NCI-H2171 (cell line): Measurements from ENCODE around the gene SLC6A1.

Experiments used
- DNase-seq: peaks from one replicate; lab custom pipeline; 2025; lab: John Stamatoyannopoulos, UW

Gene SLC6A1

DNA sequence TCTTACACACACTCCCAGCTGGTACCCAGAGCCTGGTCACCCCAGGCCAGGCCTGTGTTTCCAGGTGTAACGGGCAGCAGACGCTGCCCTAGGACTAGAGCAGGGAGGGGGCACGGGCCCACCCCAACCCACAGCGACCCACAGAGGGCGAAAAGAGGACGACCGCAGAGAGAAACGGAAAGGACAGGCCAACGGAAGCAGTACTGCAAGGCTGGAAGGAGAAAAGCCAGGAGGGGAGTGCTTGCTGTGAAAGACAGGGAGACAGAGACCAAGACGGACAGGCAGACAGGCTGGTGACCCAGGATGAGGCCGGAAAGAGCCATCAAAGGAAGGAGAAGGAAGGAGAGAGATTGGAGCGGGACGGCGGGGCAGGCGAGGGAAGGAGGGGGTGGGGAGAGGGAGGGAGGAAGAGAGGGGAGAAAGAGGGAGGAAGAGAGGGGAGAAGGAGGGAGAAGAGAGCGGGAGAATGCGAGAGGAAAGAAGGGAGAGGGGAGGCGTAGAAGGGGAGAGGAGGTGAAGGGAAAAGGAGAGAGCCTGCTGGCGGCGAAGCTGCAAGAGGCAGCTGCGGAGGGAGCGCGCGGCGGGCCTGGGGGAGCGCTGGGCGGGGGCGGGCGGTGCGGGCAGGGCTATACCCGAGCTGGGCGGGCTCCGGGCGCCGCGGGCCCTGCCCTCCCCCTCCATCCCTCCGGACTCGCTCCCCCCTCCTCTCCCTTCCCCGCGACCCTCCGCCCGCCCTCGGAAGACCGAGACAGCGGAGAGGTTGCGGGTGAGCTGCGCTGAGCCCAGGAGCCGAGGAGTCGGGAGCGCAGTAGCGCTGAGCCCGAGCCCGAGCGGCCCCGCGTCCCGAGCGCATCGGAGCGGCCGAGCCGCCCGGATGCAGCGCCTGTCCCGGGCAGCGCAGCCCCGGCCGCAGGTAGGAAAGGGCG lies at the start of gene SLC6A1:
Gene SLC6A1, plus strand, starts transcription at position 732 of the 926 bp plus-strand sequence. CDS start 24,464 bp downstream, outside the sequence.
- no peak for DNase-seq

DNA sequence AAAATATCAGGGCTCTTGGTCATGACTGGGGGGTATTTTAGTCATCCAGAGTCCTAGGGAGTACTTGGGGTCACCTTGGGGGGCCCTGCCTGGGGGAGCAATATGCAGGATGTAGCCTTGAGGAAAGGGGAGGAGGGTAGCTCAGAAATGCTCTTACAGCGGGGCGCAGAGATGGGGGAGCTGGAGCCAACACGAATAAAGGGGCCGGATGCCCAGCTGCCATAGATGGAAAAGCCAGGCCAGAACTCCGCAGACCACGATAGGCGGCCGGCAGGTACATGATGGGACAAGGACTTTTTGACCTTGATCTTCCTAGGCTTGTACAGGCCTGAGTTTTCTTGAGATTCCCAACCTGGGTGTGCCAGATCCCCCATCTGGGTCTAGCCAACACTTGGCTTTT lies 47.7 kb upstream of the SLC6A1 start:
- DNase-seq: no peak

DNA sequence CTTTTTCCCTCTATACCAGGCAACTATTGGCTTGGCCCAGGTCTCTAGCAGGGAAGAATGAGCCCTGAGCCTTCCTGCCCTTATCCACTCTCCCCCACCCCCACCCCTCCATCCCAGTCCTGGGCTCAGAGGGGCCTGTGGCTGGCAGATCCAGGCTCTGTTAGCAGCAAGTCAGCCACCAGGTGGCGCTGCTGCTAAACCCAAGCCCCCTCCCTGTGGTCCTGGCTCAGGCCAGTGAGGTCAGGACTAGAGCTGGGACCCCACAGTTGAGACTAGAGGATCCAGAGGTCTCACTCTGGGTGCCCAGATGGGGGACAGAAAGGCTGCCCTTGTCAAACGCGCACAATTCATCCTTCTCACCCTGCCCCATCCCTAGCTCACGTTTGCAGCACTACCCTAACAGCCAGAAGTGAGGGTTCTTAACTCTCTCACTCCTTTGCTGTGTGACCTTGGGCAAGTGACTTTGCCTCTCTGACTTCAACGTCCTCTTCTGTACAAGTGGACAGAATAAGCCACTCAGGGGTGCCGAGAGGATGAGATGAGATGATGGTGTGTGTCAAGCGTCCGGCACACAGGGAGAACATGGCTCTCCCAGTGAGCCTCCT lies 46.8 kb upstream of the SLC6A1 start:
- DNase-seq: no peak

DNA sequence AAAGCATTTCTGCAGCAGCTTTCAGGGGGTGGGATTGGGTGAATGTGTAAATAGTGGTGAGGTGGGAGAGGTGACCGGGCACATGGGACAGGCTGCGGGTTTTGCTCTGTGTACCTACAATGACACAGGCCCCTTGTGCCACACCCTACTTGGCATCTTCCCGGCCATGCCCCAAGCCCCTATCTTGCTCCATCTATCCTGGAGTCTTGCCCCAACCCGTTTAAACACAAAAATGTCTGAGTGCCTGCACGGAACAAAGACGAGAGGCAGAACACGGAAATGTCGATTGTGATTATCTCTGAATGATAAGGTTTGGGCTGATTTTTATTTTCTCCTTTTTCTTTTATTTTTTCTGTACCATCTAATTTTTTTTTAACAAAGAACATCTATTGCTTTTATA lies 46.0 kb upstream of the SLC6A1 start:
- no peak for DNase-seq

DNA sequence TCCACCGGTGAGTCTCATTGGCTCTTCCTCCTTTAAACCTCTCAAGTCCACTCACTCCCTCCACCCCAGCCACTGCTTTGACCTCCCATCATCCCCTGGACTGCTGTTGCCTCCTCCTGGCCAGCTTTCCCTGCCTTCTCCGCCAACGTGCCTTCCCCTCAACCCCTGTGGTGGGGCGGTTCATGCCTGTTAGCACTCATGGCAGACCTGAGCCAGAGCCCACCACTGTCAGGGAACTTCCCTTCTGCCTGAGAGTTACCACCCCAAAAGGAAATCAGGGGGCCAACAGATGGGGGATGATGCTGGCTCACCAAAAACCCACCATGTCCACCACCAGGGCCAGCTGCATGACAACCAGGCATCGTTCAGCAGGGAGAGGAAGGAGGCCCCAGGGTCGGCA lies 44.2 kb upstream of the SLC6A1 start:
- no peak for DNase-seq

DNA sequence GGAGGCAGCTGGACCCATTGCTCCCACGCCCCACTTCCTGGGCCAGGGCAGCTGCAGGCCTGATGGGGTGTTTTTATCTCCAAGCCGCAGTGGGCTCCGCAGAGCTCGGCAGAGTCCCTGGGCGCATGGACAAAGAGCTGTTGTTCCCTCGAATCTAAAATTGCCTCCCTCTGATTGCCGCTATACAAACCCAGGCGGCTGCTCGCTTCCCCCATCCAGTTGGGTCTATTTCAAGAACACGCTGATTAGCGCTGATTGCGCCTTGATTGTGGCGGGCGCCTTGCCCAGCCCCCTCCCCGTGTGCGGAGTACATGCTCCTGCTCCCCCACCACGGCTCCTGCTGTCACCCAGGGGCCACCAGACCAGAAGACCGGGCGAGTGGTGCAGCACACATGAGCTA lies 43.4 kb upstream of the SLC6A1 start:
- DNase-seq: no peak

DNA sequence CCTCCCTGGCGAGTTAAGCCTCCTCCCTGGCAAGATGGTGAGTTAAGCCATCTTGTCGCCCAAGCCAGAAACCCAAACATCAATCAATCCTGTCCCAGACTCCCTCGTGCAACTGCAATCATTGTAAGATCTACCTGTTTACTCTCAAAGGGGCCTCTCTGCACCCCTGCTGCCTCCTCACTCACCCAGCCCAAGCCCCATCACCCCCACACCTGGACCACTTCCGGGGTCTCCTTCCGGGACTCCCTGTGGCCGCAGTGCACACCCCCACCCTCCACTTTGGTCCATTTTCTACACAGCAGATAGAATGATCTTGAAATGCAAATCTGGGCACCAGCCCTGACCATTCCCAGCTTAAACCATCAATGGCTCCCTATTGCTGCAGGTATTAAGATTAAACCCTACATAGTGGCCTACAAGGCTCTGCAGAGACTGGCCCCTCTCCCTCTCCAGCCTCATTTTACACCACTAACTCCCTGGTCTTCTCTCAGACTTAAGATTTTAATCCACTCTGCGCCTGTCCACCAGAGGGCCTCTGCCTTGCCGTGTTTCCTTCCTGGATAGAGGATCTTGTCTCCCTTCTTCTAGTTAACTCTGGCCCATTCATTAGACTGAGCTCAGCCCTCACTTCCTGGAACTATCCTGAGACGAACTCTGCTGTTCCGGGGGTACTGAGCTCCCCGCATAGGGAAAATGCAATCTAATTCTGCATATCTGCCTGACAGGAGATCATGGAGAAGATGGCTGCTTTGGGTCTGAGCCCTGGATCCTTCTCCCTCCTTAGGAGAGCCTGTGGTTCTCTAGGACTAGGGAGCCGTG lies 41.9 kb upstream of the SLC6A1 start:
- no peak for DNase-seq

DNA sequence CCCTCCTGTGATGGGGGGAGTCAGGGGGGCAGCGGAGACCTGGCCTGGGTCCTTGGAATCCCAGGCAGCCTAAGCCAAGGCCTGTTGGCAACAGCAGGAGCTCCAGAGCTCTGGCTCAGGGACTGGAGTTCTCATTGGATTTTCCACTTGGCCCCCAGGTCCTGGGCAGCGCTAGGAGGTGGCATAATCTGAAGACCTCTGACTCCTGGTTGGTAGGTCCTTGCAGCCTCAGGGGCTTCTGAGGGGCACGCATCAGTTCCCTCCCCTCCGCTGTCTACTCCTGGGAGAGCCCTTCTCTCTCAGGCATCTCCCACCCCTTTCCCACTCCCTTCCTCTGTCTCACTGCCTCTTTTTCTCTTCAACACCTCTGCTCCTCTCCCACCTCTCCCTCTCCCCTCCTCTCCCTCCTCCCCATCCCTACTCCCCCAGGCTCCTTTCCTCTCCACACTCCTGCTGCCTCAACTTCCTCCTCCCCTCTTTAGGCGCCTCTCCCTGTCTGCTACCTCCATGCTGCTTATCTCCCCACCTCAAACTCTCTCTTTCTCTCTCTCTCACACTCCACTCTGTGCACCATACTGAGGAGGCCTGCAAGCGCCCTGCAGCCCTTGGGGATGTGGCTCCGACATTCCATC lies 41.1 kb upstream of the SLC6A1 start:
- no peak for DNase-seq

DNA sequence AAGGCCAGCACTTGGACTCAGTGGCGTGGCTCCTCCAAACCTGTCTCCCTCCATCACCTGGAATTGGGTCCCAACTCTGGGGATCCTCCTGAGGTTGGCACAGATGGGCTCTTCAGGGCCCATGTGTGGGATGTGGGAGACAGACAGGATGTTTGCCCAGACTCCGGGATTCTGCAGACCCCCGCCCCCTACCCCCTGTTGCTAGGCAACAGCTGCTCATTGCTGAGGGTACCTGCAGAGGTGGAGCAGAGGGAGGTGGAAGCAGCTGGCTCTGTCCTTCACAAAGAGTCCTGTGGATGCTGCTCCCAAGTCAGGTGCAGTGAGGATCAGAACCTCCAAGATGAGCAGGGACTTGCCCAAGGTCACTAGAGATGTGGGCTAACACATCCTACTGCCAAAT lies 40.0 kb upstream of the SLC6A1 start:
- DNase-seq: no peak

DNA sequence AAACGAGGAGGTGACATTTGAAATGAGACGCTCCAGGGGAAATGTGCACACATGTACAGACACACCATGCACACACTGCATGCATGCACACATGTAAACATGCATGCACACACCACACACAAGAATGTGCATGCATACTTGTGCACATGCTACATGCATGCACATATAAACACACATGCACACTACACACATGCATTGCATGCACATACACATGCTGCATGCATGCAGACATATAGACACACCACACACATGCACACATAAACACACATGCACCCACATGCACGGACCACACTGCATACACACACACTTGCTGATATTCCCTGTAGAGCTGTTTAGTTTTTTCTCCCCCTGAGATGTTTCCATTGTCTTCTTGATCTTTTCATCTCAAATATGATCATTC lies 37.8 kb upstream of the SLC6A1 start:
- no peak for DNase-seq

DNA sequence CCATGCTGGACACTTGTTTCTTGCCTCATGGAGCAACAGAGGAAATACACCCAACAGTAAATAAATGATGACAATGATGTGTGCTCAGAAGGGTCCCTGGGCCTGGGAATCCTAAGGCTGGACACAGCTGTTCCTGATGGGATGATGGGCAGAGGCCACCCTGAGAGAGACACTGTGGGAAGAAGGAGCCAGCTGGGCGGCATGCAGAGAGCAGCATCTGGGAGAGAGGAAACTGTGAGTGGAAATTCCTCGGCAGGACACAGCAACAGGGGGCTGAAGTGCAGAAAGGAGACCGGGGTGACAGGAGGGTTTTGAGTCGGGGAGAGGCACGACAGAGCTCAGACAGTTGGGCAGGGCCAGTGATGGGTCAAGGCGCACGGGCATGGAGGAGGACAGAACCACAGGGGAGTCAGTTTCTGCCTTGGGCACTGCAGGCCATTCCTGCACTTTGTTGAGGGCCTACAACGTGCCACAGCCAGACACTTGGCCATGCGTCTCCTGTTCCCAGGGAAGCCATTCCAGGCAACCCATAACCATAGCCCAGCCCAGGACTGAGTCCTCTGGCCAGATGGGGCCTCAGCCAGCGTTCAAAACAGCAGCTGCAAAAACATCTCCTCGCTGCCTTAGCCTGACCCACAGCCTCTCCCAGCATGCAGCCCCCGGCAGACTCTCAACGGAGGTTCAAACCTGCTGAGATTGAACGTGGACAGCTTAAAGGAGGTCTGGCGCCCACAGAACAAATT lies 36.7 kb upstream of the SLC6A1 start:
- no peak for DNase-seq

DNA sequence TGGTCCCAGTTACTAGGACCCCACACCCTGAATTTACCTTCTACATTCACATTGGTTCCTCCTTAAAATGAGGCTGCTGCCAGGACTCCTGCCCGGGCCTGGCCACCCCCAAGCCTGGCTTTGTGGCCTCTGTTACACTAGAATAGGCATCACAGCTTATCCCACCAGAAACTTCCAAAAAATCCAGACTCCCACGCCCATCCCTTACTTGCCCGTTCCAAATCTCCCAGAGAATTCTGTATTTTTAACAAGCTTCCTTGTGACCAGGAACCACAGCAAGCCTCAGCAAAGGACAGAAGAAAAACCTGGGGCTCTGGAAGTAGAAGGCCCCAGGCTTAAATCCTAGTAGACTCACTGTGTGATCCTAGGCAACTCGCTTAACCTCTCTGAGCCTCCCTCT lies 36.0 kb upstream of the SLC6A1 start:
- no peak for DNase-seq

DNA sequence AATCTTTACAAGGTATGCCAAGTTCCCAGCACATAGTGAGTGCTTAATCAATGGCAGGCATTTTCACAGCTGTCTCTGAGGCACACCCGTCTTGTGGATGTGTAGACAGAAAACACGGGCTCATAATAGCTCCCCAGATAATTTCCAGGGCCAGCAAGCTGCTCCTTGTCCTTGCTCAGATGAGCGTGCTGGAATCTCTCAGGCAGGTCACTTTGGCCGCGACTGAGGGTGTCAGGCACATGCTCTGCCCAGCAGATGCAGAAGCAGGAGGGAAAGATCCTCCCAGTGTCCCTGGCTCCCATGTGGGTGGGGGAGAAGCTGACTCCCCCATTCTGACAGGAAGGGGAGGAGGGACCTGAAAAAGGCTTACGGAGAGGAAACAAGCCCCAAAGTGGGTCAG lies 35.6 kb upstream of the SLC6A1 start:
- DNase-seq: no peak

DNA sequence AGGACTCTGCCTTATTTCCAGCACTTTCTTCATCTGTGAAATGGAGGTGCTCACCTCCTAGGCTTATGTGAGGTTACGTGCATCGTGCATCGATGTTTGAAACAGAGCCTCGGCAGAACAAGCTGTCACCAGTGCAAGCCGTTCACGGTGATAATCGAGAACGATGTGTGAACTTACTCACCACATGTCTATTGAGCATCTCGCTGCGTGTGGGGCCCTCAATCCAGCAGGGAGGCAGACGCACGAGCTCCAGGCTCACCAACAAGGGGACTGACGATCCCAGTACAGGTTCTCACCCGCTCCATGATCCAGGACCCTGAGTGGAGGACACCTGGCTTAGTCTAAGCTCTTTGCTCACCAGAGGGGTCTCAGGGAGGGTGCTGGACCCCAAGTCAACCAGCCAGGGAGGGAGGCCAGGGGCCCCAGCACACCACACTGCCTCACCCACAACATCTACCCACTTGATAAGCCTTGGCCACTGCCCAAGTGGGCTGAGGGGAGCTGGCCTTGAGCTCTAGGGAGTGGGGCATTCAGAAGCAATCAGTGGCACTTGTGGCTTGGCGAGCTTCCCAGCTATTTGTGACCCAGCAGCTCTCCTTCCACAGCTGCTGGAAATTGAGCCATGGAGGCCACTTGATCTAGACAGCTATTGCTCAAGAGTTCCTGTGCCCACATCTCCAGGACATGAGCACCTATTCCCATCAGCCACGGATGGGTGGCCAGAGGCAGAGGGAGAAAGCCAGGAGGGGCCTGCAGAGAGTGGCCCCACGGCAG lies 34.4 kb upstream of the SLC6A1 start:
- no peak for DNase-seq

DNA sequence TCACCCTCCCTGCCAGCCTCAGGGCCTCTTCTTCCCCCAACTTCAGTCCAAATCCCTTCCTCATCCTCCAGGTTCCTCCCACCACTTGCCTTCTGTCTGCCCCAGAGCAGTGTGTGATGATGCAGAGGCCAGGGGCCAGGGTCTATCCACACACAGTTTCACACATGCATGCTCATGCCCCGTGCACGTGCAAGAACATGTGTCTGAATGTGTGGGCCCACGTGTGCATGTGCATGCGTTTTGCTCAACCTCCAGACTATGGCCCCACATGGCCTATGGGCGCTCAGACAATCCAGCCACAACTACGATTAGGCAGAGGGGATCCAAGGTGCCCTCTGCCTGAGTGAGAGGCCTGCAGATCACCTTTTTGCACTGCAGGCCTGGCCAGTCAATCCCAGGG lies 32.3 kb upstream of the SLC6A1 start:
- DNase-seq: no peak

DNA sequence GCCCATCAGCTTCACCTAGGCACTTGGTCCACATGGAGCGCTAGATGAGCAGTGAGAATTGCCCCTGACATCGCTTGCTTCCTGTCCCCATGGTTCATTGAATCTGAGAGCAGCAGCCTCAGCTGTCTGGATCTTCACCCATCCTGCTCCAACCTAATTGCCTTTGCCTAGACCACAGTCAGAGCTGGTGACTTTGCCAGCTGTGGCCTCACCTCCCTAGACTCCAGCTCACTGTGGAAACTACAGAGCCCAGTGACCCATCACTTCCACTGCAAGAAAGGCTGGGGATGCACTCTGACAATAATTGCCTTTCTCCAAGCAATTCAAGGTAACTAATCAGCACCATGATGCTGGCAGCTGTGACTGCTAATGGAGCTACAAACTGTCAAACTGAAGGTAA lies 30.6 kb upstream of the SLC6A1 start:
- DNase-seq: no peak

DNA sequence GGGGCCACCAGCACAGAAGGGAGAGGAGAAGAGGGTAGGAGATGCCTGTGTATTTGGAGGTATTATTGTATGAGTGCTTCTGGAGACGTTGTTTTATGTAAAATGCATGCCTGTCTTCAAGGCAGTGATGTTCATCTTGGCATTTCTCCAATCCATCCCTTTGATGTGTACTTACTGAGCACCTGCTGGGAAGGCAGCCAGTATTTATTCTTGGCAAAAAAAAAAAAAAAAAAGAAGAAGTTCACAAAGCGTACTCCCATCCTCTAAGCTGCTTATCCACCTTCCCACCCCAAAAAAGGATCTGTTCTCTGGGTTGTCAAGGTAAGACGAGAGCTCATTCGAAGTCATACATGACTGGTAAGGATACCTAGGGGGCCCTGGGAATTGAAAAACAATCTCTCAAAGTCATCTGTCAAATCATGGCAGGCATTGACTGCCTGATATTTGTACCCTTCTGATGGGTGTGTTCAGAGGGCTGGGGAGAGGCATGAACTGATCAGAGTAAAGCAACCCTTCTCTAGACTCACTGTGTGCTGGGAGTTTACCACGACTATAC lies 30.0 kb upstream of the SLC6A1 start:
- DNase-seq: peak; percentile 78

DNA sequence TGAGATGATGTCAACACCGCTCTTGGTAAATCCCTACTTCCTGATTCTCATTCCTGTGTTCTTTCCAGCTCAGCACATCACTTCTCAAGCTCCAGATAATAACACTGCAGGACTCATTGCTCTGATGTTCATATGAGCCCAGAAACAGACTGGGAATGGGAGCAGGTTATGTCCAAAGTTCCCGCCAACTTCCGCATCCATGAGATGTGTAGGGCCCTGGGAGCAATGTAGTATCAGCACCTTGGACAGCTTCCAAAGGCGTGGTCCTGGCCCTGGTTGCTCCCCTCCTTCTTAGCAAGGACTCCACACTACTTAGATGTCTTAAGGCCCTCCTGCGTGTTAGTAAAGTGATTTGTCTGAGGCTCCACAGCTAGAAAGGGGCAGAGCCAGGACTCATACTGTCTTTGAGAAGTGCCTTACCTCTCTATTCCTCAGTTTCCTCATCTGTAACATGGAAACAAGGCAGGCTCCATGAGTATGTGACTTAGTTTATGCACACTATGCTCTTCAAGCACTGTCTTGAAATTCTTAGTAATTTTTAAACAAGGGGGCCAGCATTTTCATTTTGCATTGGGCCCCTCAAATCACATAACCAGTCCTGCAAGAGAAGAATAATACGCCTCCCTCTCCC lies 27.9 kb upstream of the SLC6A1 start:
- no peak for DNase-seq

DNA sequence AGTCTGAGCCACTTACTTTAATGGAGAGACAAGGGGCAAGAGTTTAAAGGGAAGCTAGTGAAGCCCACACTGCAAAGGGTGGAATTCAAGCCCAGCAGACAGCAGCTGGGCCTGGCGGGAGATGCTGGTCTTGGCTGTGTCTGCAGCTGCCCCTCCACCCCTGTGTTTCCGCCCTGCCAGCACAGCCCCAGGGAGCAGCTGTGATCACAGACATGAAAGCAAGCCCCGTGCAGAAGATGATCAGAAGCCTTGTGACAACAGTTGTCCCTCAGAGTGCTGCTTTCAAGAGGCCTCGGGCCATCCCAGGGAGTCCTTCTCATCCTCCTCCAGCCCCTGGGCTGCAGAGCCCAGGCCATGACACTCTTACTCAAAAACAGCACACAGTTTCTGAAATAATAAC lies 24.1 kb upstream of the SLC6A1 start:
- DNase-seq: no peak
